Prostate gland (tissue), 2 donors: Measurements from ENCODE around the gene UVSSA.

Experiments used
- CTCF ChIP-seq, 4 experiments: fragments of 200-600 bp in 2 of 4; fragments of 450-650 bp in 2 of 4; sonication (generic) in 2 of 4; IDR thresholded peaks; 1 replicate in 3 of 4; 2 replicates in 1 of 4; pipeline ENCODE4 v1.5.1; 2016 to 2019; ENCODE audit warnings: antibody characterized with exemption in 4 of 4, mild to moderate bottlenecking in 2 of 4, moderate library complexity in 2 of 4
- POLR2AphosphoS5 ChIP-seq: sonication (generic); formaldehyde crosslinking; IDR thresholded peaks from one replicate; pipeline ENCODE4 v1.6.1; 2017; ENCODE audit warnings: antibody characterized with exemption

DNA sequence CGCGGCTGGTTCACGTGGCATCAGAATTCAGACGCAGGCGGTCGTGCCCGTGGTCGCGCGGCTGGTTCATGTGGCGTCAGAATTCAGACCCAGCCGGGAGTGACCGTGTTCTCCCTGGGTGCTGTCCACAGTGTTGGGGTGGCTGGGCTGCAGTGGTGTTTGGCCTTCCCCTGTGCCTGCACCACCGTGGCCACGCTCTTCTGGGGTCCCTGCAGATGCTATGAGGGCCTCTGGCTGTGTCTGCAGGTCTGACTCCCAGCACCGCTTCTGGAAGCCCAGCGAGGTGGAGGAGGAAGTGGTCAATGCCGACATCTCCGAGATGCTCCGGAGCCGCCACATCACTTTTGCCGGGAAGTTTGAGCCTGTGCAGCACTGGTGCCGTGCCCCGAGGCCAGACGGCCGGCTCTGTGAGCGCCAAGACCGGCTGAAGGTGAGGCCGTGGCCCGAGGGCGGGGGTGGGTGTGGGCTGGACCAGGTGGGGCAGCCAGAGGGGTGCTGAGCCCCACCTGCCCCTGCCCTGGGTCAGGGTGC, 32.9 kb downstream of the UVSSA start:
- TF ChIP-seq CTCF (IDR thresholded peaks at IDR 0.05) (no peak), POLR2AphosphoS5 (no peak)
